Kidney epithelial cell (primary cell): ENCODE data around the gene NFIB. TPM values are rescaled to one million over a fixed set of nuclear protein-coding genes. Genes with fewer than 3 reads are reported as not detected.

ENCODE experiments used
- DNase-seq: peaks from one replicate; pipeline ENCODE4 v3.0.0-alpha.2; 2010; ENCODE audit warnings: low read depth
- H3K27me3 ChIP-seq: 2 replicates; pipeline ENCODE4 v1.6.0; 2011; ENCODE audit warnings: low read length; ENCODE audit not compliant: control insufficient read depth, insufficient read depth
- H3K36me3 ChIP-seq: 2 replicates; pipeline ENCODE4 v1.5.1; 2011; ENCODE audit warnings: low read length; ENCODE audit not compliant: control insufficient read depth, insufficient read depth
- H3K4me3 ChIP-seq: 2 replicates; pipeline ENCODE4 v1.5.1; 2011; ENCODE audit warnings: low read depth, mild to moderate bottlenecking, control low read depth, low read length
- total RNA-seq: library from RNA; depleted of rRNA; stranded (reverse); fragments of >200 nt; gene quantifications from 2 replicates; pipeline ENCODE4 v1.2.3, GENCODE V29; 2015
- TF ChIP-seq, protein P1 (sequence below): IDR thresholded peaks from 2 replicates; pipeline ENCODE4 v1.5.1; 2011; ENCODE audit warnings: mild to moderate bottlenecking, moderate library complexity, low read length, control low read depth, inconsistent platforms; ENCODE audit not compliant: insufficient read depth, poor library complexity, severe bottlenecking

Gene NFIB
- total RNA-seq, result 3.1 and 3.3 TPM in 2 replicates

DNA sequence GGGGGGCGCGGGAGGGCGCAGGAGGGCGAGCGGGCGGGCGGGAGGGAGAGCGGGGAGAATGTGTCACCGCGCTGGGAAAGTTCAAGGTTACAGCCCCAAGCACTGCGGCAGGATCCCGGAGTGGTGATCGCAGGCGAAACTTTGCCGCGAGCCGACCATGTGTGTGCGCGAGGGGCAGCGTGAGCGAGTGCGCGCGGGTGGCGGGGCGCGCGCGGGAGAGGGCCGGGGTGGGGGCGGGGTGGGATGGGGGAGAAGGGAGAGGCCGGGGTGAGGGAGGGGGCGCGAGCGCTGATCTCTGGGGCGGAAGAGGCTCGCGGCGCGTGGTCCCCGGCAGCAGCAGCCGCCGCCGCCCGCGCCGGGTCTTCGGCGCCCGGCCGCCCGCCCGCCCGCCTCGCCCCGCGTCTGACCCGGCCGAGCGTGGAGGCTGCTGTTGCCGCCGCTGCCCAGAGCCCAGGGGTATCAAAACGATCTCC, at the start of gene NFIB:
Gene NFIB (minus strand): TSS at position 191 of the 473 bp plus-strand sequence. CDS start 630 bp downstream, outside the sequence.
- TF ChIP-seq, protein P1, sequence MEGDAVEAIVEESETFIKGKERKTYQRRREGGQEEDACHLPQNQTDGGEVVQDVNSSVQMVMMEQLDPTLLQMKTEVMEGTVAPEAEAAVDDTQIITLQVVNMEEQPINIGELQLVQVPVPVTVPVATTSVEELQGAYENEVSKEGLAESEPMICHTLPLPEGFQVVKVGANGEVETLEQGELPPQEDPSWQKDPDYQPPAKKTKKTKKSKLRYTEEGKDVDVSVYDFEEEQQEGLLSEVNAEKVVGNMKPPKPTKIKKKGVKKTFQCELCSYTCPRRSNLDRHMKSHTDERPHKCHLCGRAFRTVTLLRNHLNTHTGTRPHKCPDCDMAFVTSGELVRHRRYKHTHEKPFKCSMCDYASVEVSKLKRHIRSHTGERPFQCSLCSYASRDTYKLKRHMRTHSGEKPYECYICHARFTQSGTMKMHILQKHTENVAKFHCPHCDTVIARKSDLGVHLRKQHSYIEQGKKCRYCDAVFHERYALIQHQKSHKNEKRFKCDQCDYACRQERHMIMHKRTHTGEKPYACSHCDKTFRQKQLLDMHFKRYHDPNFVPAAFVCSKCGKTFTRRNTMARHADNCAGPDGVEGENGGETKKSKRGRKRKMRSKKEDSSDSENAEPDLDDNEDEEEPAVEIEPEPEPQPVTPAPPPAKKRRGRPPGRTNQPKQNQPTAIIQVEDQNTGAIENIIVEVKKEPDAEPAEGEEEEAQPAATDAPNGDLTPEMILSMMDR, result no peak
- H3K36me3 ChIP-seq, result no peaks in the 10 kb centered on the region
- DNase-seq, result no peak
- peak within 1 kb of the TSS; percentile 80 for H3K4me3 ChIP-seq
- peaks cover 2% of the 10 kb centered on the region for H3K27me3 ChIP-seq

DNA sequence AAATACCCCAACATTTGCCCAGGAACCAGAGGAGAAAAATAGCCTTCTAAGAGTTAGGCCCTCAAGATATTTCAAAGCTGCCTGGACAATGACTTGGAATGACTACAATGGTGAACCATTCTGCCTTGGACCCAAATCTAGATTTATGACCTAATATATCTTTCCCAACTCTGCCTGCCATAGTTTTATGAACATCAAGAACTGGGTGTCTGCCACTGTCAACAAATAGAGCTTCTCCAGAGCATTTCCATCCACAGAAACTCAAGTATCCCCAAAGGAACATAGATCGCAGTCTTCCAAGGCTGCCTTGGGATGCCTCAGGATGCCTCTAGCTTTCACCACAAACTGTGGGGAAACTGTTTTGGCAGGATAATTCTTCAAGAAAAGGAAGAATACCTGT, 48.2 kb upstream of the NFIB start:
- Histone ChIP-seq H3K36me3 (no peaks in the 10 kb centered on the region), H3K4me3 (no peak overlapping the region), H3K27me3 (no peaks in the 10 kb centered on the region)
- TF ChIP-seq, protein P1, result no peak
- no peak for DNase-seq

- TF ChIP-seq, protein P1, result no peak
- no peak for DNase-seq
- no peak overlapping the region for H3K4me3 ChIP-seq
Observed at GRCh38 chr9:14361074-14361473, 47.1 kb upstream of the NFIB start.

DNA sequence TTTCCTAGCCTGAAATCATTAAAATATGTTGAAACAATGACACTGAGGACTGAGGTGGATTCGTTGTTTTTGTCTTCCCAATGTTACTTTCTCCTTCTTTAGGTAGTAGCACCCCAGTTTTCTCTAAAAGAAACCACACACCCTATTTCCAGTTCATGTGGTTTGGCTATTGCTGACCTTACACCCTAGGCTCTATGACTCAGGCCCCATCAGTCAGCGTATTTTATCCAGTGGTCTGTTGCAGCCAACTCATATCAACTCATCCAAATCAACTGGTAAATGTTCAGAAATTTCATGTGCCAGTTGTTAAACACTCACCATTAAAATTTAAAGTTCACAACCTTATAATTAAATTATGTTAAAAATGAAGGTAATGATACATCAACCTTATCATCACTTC, 44.6 kb upstream of the NFIB start:
- no peak for DNase-seq

More at GRCh38 chr9:14361074-14361473, 47.1 kb upstream of the NFIB start:
- H3K36me3 ChIP-seq, result no peaks in the 10 kb centered on the region
- no peaks in the 10 kb centered on the region for H3K27me3 ChIP-seq

DNA sequence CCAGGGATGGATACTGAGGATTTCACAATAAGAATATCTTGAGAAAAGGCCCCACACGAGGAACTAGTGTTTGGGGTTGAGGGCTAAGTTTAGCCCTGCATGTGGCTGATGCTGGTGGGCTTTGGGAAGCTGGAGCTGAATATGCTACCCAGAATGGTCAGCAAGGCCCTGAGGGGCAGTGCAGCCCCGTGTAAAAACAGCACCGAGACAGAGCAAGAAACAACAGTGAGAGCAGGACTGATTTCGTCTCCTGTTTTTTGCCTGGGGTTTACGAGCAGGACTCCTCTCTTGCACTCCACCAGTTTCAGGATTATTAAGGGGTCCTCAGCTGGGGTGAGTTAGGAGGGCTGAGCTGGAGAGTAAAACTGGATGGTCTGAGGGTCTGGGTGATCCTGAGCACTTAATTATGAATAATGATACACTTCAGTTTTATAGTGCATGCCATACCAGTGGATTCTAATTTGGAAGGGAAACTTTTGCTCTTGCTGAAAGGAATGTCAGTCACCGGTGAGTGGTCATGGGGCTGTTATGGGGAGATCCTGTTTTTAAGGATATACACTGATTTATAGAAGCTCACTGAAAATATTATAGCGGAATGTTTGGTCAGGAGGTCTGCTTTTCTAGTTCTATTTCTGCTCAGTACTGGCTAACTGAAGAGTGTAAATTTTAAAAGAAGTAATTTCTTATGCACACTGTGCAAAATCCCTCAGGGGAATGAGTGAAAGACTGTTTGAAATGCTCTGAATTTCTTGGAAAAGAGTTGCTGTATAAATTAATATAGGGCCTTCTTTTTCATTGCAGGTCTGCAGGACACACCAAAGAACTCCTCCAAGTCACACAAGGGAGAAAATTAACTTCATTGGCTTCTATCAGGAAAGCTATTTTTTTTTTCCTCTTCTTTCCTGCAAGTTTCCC, 42.7 kb upstream of the NFIB start:
- TF ChIP-seq, protein P1, result no peak
- no peak for DNase-seq
- Histone ChIP-seq H3K4me3 (no peak overlapping the region), H3K36me3 (no peaks in the 10 kb centered on the region), H3K27me3 (peaks cover 2% of the 10 kb centered on the region)

More for the DNA sequence above, 44.6 kb upstream of the NFIB start:
- Histone ChIP-seq H3K36me3 (no peaks in the 10 kb centered on the region), H3K4me3 (no peak overlapping the region), H3K27me3 (peaks cover 2% of the 10 kb centered on the region)
- TF ChIP-seq, protein P1, result no peak
